GM19035 (cell line): Measurements from ENCODE around the gene EDIL3.

Experiments
- ATAC-seq: cut with Tn5 transposase; IDR thresholded peaks from one replicate; pipeline ENCODE4 v1.9.1; 2021; ENCODE audit not compliant: unreplicated experiment

The EDIL3 gene

GRCh38 chr5:83983852-83984251 is 400.8 kb downstream of the EDIL3 start:
- ATAC-seq: no peak

- ATAC-seq: no peak
Measured at GRCh38 chr5:83973925-83974815, 410.5 kb downstream of the EDIL3 start.

- no peak for ATAC-seq
Measured at GRCh38 chr5:83972909-83973308, 411.8 kb downstream of the EDIL3 start.

- ATAC-seq: no peak
Measured at GRCh38 chr5:83972236-83972635, 412.4 kb downstream of the EDIL3 start.

GRCh38 chr5:83967417-83967816 is 417.3 kb downstream of the EDIL3 start:
- ATAC-seq: no peak

GRCh38 chr5:83965441-83965840 is 419.2 kb downstream of the EDIL3 start:
- no peak for ATAC-seq

GRCh38 chr5:83964271-83964670 is 420.4 kb downstream of the EDIL3 start:
- no peak for ATAC-seq

GRCh38 chr5:83957188-83957587 is 427.5 kb downstream of the EDIL3 start:
- no peak for ATAC-seq

- no peak for ATAC-seq
Measured at GRCh38 chr5:83956386-83956785, 428.3 kb downstream of the EDIL3 start.

GRCh38 chr5:83955916-83956315 is 428.8 kb downstream of the EDIL3 start:
- ATAC-seq: no peak

- no peak for ATAC-seq
Measured at GRCh38 chr5:83947763-83948162, 436.9 kb downstream of the EDIL3 start.

GRCh38 chr5:83946516-83946915 is 438.2 kb downstream of the EDIL3 start:
- ATAC-seq: no peak

- ATAC-seq: no peak
Measured at GRCh38 chr5:83942155-83942554, 442.5 kb downstream of the EDIL3 start.

GRCh38 chr5:83937837-83938236 is 446.8 kb downstream of the EDIL3 start:
- no peak for ATAC-seq

- no peak for ATAC-seq
Measured at GRCh38 chr5:83931969-83932368, 452.7 kb downstream of the EDIL3 start.

- ATAC-seq: no peak
Measured at GRCh38 chr5:83927140-83927733, 457.4 kb downstream of the EDIL3 start.

- no peak for ATAC-seq
Measured at GRCh38 chr5:83925955-83926337, 458.7 kb downstream of the EDIL3 start.

GRCh38 chr5:83925321-83925954 is 459.2 kb downstream of the EDIL3 start:
- ATAC-seq: no peak

- no peak for ATAC-seq
Measured at GRCh38 chr5:83924891-83925290, 459.8 kb downstream of the EDIL3 start.

GRCh38 chr5:83924171-83924570 is 460.5 kb downstream of the EDIL3 start:
- no peak for ATAC-seq

- no peak for ATAC-seq
Measured at GRCh38 chr5:83922699-83923098, 462.0 kb downstream of the EDIL3 start.

- no peak for ATAC-seq
Measured at GRCh38 chr5:83921666-83922193, 462.9 kb downstream of the EDIL3 start.
